Esophagus muscularis mucosa (tissue), 3 donors: Measurements from ENCODE around the gene SPHKAP.

ENCODE experiments used
- CTCF ChIP-seq, 3 experiments: fragments of 200-600 bp in 2 of 3; fragments of 450-650 bp in 1 of 3; sonication (generic) in 2 of 3; IDR thresholded peaks; one replicate each; pipeline ENCODE4 v1.5.1; 2017 to 2019; ENCODE audit warnings: antibody characterized with exemption in 3 of 3, mild to moderate bottlenecking in 2 of 3, moderate library complexity in 1 of 3
- POLR2A ChIP-seq: fragments of 450-650 bp; IDR thresholded peaks from one replicate; pipeline ENCODE4 v1.6.1; 2017; ENCODE audit warnings: antibody characterized with exemption, moderate library complexity, mild to moderate bottlenecking, low read depth

GRCh38 chr2:228102949-228103348, 78.5 kb downstream of the SPHKAP start:
- TF ChIP-seq POLR2A (no peak), CTCF (IDR thresholded peaks at IDR 0.05) (no peak)
